HepG2 (cell line): ENCODE measurements around the gene IGF2. TPM values are rescaled to one million over a fixed set of nuclear protein-coding genes. Genes with fewer than 3 reads are reported as not detected.
A peak's percentile ranks its signal among the peaks of the same experiment; 100 is the strongest.

ENCODE experiments used
- CENPX ChIP-seq: sonication (generic); formaldehyde crosslinking; IDR thresholded peaks from 2 replicates; pipeline ENCODE4 v1.9.0; 2021; ENCODE audit warnings: mild to moderate bottlenecking, missing genetic modification reagents, moderate library complexity
- ETV5 ChIP-seq: IDR thresholded peaks from 2 replicates; pipeline ENCODE4 v1.6.1; 2018; ENCODE audit warnings: missing biosample characterization, missing genetic modification reagents, inconsistent platforms, borderline replicate concordance
- GABPB1 ChIP-seq: IDR thresholded peaks from 2 replicates; pipeline ENCODE4 v1.6.1; 2016; ENCODE audit warnings: mild to moderate bottlenecking, missing genetic modification reagents, moderate library complexity, missing compliant biosample characterization
- HNRNPLL ChIP-seq: fragments of 200-400 bp; formaldehyde crosslinking; IDR thresholded peaks from 2 replicates; pipeline ENCODE4 v1.6.1; 2017; ENCODE audit warnings: mild to moderate bottlenecking, low read depth, low read length; ENCODE audit not compliant: poor library complexity, severe bottlenecking
- PATZ1 ChIP-seq: sonication (generic); formaldehyde crosslinking; IDR thresholded peaks from 2 replicates; pipeline ENCODE4 v1.4.0; 2020; ENCODE audit warnings: missing genetic modification reagents
- RAD21 ChIP-seq: fragments of 450-650 bp; formaldehyde crosslinking; IDR thresholded peaks from 2 replicates; pipeline ENCODE4 v1.5.0; 2020; ENCODE audit warnings: mild to moderate bottlenecking
- SALL1 ChIP-seq: sonication (generic); formaldehyde crosslinking; IDR thresholded peaks from 2 replicates; pipeline ENCODE4 v1.8.0; 2022; ENCODE audit warnings: mild to moderate bottlenecking, missing genetic modification reagents
- STAG1 ChIP-seq: sonication (generic); formaldehyde crosslinking; IDR thresholded peaks from 2 replicates; pipeline ENCODE4 v1.4.0; 2020; ENCODE audit warnings: missing genetic modification reagents
- ZBTB4 ChIP-seq: sonication (generic); formaldehyde crosslinking; IDR thresholded peaks from 2 replicates; pipeline ENCODE4 v1.4.0; 2020; ENCODE audit warnings: missing genetic modification reagents, mild to moderate bottlenecking, borderline replicate concordance
- ZBTB40 ChIP-seq, 2 experiments: fragments of 450-650 bp in 1 of 2; sonication (generic) in 1 of 2; formaldehyde crosslinking in 1 of 2; IDR thresholded peaks; 2 replicates each; pipeline versions ENCODE4 v1.6.1 to v1.8.0; 2016 to 2022; ENCODE audit warnings: antibody characterized with exemption in 1 of 2, mild to moderate bottlenecking in 1 of 2, missing genetic modification reagents in 1 of 2
- ZEB1 ChIP-seq: IDR thresholded peaks from 2 replicates; pipeline ENCODE4 v1.6.1; 2012; ENCODE audit warnings: mild to moderate bottlenecking, low read depth, inconsistent platforms; ENCODE audit not compliant: insufficient replicate concordance
- ZNF709 ChIP-seq: sonication (generic); formaldehyde crosslinking; IDR thresholded peaks from 2 replicates; pipeline ENCODE4 v1.5.0; 2020; ENCODE audit warnings: mild to moderate bottlenecking, missing genetic modification reagents
- ZNF782 ChIP-seq: sonication (generic); formaldehyde crosslinking; IDR thresholded peaks from 2 replicates; pipeline ENCODE4 v1.4.0; 2020; ENCODE audit warnings: missing genetic modification reagents, mild to moderate bottlenecking, borderline replicate concordance
- polyA plus RNA-seq, 8 experiments: library from polyadenylated mRNA; depleted of rRNA in 3 of 8; stranded (reverse) in 7 of 8; unstranded in 1 of 8; fragments of >200 nt; fragmentation: Illumina TruSeq in 4 of 8; extraction: Trizol in 4 of 8; gene quantifications; 2 replicates each; pipeline versions ENCODE4 v1.2.1 to v1.2.3, GENCODE V29; 2011 to 2016; ENCODE audit warnings: low read depth in 4 of 8, missing spikeins in 1 of 8, mixed read lengths in 1 of 8; ENCODE audit not compliant: insufficient read depth in 1 of 8
- total RNA-seq, 5 experiments: library from RNA; depleted of rRNA; stranded (reverse); fragments of >200 nt; fragmentation: Illumina TruSeq; extraction: Trizol; gene quantifications; 2 replicates each; pipeline ENCODE4 v1.2.3, GENCODE V29; 2016; ENCODE audit warnings: low read depth in 1 of 5

The IGF2 gene
- total and polyA plus RNA-seq, 2 of the 13 experiments (the other 11 are each of a cell fraction or from before 2014, with no cell fraction given), result 79.1 to 254 TPM

- TF ChIP-seq ZBTB40 (IDR thresholded peaks at IDR 0.05), result no peak
- TF ChIP-seq ZBTB40 (CRISPR knock-in tag; IDR thresholded peaks at IDR 0.05), result no peak
- TF ChIP-seq STAG1 (CRISPR knock-in tag), result peak; percentile 75
- peak; percentile 10; the same call in 1 of the 2 replicates for TF ChIP-seq SALL1 (CRISPR knock-in tag)
- TF ChIP-seq ZNF709 (CRISPR knock-in tag), result no peak
- no peak for TF ChIP-seq CENPX (CRISPR knock-in tag)
- TF ChIP-seq ZBTB4 (CRISPR knock-in tag), result no peak
- no peak for TF ChIP-seq ZNF782 (CRISPR knock-in tag)
- TF ChIP-seq RAD21 (CRISPR knock-in tag), result 0 out of 2 replicates have a peak, but pooled peaks have one; percentile 31
- no peak for TF ChIP-seq ZEB1
- peak; percentile 35; the same call in 1 of the 2 replicates for TF ChIP-seq GABPB1 (CRISPR knock-in tag)
- TF ChIP-seq ETV5 (CRISPR knock-in tag), result peak; percentile 22; the same call in 1 of the 2 replicates
- TF ChIP-seq PATZ1 (CRISPR knock-in tag), result peak; percentile 29; the same call in 1 of the 2 replicates
- peak; percentile 39 for TF ChIP-seq HNRNPLL
These were observed 4.8 kb upstream of the IGF2 start (continued) for GRCh38 chr11:2143799-2144543.
